22Rv1 (cell line): ENCODE results near the gene APPL2.

Experiments used
- H3K27ac ChIP-seq: fragments of 450-650 bp; 2 replicates; pipeline ENCODE4 v1.5.1; 2017
- ZFX ChIP-seq: fragments of 450-650 bp; IDR thresholded peaks from 2 replicates; pipeline ENCODE4 v1.6.1; 2017; ENCODE audit warnings: antibody characterized with exemption, borderline replicate concordance
- TF ChIP-seq, protein P1 (sequence below): fragments of 450-650 bp; IDR thresholded peaks from 2 replicates; pipeline ENCODE4 v1.5.1; 2017; ENCODE audit warnings: mild to moderate bottlenecking

APPL2 gene

DNA sequence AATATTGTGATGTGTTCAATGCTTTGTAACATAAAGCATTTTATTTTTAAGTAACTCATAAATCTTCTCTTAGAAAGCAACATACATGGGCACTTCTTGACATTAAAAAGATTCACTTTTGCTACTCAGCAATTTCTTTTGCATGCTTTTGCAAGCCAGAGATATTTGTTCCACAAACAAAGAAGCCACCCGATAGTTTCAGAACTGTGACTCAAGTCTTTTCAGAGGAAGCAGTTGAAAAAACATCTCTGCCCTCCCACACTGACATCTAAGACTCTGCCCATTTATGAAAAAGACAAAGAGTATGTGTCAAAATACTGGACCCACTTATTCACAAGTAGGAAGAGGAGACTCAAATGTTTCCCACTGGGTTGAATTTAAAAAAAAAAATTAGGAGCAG, 7.5 kb downstream of the APPL2 start:
- no peak for TF ChIP-seq ZFX
- TF ChIP-seq, protein P1, sequence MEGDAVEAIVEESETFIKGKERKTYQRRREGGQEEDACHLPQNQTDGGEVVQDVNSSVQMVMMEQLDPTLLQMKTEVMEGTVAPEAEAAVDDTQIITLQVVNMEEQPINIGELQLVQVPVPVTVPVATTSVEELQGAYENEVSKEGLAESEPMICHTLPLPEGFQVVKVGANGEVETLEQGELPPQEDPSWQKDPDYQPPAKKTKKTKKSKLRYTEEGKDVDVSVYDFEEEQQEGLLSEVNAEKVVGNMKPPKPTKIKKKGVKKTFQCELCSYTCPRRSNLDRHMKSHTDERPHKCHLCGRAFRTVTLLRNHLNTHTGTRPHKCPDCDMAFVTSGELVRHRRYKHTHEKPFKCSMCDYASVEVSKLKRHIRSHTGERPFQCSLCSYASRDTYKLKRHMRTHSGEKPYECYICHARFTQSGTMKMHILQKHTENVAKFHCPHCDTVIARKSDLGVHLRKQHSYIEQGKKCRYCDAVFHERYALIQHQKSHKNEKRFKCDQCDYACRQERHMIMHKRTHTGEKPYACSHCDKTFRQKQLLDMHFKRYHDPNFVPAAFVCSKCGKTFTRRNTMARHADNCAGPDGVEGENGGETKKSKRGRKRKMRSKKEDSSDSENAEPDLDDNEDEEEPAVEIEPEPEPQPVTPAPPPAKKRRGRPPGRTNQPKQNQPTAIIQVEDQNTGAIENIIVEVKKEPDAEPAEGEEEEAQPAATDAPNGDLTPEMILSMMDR = no peak

DNA sequence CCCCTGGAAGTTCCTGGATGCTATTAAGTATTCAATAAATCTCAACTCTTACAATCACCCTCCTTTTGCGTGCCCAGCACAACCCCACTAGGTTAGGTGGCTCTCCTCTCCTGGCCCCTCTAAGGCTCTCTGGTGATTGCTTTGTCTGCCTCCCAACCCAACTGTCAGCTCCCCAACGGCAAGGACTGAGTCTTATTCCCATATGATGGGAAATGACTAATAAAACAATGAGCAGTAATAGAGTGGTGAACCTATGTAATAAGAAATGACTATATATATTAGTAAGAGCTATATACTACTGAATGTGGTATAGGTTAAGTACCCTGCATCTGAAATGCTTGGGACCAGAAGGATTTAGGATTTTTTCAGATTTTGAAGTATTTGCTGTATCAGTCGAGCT, 8.1 kb downstream of the APPL2 start:
- H3K27ac ChIP-seq = no peak overlapping the region
- TF ChIP-seq, protein P1 = no peak
- TF ChIP-seq ZFX = no peak

More for the DNA sequence above, 7.5 kb downstream of the APPL2 start:
- no peak overlapping the region for H3K27ac ChIP-seq

DNA sequence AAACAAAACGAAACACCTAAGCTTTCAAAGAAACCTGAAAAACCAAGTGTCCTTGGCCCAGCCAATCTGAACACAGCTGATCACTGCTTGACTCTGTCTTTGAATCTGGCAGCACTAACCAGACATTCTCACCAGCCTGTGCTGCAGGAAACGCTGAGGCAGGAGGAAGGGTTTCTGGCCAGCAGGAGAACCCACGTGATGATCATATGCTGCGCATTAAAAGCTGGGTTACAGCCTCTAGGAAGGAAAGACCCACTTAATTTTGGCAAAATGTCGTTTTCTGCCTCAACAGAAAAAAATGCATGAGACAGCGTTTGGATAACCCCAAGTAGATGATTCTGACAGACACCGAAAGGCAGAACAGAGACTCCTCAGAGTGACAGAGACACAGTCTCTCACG, 9.8 kb downstream of the APPL2 start:
- no peak overlapping the region for H3K27ac ChIP-seq

DNA sequence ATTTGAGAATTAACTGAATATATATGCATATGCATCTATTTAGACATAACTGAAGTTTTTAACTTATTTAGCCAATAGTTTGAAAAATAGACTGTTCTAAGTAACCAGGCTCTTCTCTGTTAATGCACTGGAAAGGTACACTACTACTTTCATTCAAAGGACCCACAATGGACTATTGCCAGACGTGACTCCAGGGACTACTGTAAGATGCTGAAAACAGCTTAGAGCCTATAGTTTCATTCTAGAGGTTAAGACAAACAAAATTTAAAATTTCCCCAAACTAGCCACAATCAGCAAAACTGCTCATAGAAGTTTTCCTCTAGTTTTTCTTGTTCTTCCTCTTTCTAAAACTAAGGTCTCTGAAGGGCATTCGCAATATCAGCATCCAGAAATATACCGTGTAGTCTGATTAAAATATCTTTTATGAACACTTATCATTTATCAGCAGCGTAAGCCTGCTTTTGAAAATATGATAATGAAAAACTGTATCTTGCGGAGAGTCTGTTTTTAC, 10.4 kb downstream of the APPL2 start:
- H3K27ac ChIP-seq = no peak overlapping the region
- TF ChIP-seq ZFX = no peak
- TF ChIP-seq, protein P1 = no peak

More for the DNA sequence above, 9.8 kb downstream of the APPL2 start:
- TF ChIP-seq ZFX = no peak

DNA sequence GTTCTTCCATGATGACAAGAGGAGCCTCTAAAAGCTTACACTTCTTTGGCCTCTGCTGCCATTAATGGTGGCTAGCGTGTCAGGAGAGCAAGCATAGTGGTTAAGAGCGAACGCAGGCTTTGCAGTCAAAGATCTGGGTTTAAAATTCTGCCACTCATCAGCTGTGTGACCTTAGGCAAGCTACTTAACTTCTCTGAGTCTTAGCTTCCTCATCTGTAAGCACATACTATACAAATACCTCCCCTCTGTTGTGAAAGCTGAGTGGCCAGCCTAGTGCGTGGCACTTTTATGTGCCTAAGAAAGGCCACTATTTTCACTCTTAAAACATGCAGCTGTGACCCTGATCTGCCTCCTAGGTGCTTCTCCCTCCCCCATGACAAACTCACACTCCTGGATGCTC, 11.6 kb downstream of the APPL2 start:
- no peak overlapping the region for H3K27ac ChIP-seq

DNA sequence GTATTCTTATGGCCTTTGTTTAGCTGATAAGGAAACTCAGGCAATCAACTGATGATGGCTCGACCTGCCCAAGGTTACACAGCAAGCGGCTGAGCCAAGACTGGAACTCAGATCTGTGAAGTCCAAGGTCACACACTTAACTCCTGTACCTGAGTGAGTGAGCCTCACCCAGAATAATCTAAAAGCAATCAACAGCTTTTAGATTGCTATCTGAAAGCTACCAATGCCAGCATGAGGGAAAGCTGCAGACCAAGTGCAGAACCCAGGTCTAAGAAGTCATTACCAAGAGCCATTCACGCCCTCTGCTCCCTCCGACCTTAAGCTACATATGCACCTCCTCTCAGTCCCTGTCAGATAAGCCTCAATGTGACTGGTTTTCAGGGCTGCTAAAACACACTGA, 12.1 kb downstream of the APPL2 start:
- no peak for TF ChIP-seq ZFX
- TF ChIP-seq, protein P1 = no peak
- H3K27ac ChIP-seq = no peak overlapping the region

More for the DNA sequence above, 11.6 kb downstream of the APPL2 start:
- TF ChIP-seq, protein P1 = no peak
- no peak for TF ChIP-seq ZFX

DNA sequence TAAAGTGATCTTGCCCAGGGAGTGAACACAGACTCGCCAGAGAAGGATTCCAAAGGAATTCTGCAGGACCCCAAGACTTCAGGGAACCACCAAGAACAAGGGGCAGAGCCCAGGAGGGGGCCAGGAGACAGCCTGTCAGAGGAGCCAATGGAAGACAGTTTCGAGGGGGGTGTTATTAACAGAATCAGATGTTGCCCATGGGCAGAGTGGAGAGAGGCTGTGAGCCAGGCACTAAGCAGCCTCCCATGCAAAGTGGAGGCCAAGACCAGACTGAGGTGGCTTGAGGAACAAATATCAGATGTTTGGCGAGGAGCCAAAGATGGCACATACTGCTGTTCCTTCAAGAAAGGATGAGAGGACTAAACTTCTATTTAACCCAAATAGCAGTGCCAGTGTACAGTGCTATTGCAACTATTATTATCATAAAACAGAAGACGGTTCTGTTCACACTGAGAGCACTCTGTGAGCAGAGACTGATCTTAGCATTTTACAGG, 12.6 kb downstream of the APPL2 start:
- H3K27ac ChIP-seq = no peak overlapping the region
- TF ChIP-seq, protein P1 = no peak
- TF ChIP-seq ZFX = no peak
